Lower leg skin (tissue), 4 donors: ENCODE data around the gene SERPINA4. TPM values are rescaled to one million over a fixed set of nuclear protein-coding genes. Genes with fewer than 3 reads are reported as not detected.
A peak's percentile ranks its signal among the peaks of the same experiment; 100 is the strongest.

ENCODE experiments used
- DNase-seq, 2 donors: peaks; one replicate each; pipeline ENCODE4 v3.0.0-alpha.2; 2019; ENCODE audit warnings: low spot score in 2 of 2
- H3K4me3 ChIP-seq: fragments of 200-600 bp; sonication (generic); 2 replicates; pipeline ENCODE4 v1.5.1; 2017; ENCODE audit warnings: mild to moderate bottlenecking, low read depth; ENCODE audit not compliant: poor library complexity, severe bottlenecking
- POLR2A ChIP-seq, 2 donors: fragments of 450-650 bp; IDR thresholded peaks; one replicate each; pipeline ENCODE4 v1.6.1; 2016 to 2017; ENCODE audit warnings: antibody characterized with exemption in 2 of 2, mild to moderate bottlenecking in 1 of 2, moderate library complexity in 1 of 2
- WGBS, 2 donors: methylation state at CpG; one replicate each; pipeline ENCODE4 v1.1.5; 2018; 5-methylcytosine and 5-hydroxymethylcytosine counted together
- intact Hi-C: fragments of 100-400 bp; cut with DNase I; formaldehyde crosslinking; loops from one replicate; pipeline ENCODE4 v1.15.0; 2023; ENCODE audit warnings: low total_unique reads
- total RNA-seq, 4 donors: library from RNA; depleted of rRNA; stranded (reverse); fragments of >200 nt; gene quantifications; one replicate each; pipeline ENCODE4 v1.1.0, GENCODE V29; 2016
- TF ChIP-seq, protein P1 (sequence below), 3 donors: fragments of 450-650 bp; IDR thresholded peaks; one replicate each; pipeline ENCODE4 v1.5.1; 2016; ENCODE audit warnings: antibody characterized with exemption in 3 of 3, mild to moderate bottlenecking in 3 of 3, moderate library complexity in 2 of 3

Gene SERPINA4
- total RNA-seq, 4 donors from 2014 or later = not detected

DNA sequence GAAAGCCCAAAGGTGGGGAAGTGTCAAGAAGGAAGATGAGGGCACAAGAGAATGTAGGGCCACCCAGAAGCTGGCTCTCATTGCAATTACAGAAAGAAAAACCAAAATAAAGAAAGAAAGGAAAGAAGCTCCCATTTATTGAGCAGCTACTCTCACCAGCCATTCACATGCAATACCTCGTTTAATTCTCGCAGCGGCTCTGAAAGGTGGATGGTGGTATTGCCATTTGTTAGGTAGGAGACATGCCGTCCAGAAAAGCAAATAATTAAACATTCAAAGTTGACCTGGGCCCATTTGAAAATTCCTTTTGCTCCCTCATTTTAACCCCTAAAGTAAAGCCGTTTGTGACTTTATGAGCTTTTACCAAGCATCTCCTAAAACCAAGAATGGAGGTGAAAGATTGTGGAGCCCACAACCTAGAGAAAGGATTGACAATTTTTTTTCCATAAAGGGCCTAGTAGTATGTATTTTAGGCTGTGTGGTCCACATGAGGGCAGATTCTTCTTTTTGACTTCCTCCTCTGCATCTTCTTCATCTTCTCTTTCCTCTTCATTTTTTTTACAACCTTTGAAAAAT, 56.2 kb downstream of the SERPINA4 start:
- 88 to 92% methylated on average over 5 of the region's 5 CpGs for WGBS, 2 donors
- intact Hi-C loops = no loop called here
- peak in 1 of 2 donors; percentile 28 for DNase-seq
- no peak overlapping the region for H3K4me3 ChIP-seq
- TF ChIP-seq POLR2A (IDR thresholded peaks at IDR 0.05) = no peak
- TF ChIP-seq, protein P1, sequence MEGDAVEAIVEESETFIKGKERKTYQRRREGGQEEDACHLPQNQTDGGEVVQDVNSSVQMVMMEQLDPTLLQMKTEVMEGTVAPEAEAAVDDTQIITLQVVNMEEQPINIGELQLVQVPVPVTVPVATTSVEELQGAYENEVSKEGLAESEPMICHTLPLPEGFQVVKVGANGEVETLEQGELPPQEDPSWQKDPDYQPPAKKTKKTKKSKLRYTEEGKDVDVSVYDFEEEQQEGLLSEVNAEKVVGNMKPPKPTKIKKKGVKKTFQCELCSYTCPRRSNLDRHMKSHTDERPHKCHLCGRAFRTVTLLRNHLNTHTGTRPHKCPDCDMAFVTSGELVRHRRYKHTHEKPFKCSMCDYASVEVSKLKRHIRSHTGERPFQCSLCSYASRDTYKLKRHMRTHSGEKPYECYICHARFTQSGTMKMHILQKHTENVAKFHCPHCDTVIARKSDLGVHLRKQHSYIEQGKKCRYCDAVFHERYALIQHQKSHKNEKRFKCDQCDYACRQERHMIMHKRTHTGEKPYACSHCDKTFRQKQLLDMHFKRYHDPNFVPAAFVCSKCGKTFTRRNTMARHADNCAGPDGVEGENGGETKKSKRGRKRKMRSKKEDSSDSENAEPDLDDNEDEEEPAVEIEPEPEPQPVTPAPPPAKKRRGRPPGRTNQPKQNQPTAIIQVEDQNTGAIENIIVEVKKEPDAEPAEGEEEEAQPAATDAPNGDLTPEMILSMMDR (IDR thresholded peaks at IDR 0.05) = no peak

DNA sequence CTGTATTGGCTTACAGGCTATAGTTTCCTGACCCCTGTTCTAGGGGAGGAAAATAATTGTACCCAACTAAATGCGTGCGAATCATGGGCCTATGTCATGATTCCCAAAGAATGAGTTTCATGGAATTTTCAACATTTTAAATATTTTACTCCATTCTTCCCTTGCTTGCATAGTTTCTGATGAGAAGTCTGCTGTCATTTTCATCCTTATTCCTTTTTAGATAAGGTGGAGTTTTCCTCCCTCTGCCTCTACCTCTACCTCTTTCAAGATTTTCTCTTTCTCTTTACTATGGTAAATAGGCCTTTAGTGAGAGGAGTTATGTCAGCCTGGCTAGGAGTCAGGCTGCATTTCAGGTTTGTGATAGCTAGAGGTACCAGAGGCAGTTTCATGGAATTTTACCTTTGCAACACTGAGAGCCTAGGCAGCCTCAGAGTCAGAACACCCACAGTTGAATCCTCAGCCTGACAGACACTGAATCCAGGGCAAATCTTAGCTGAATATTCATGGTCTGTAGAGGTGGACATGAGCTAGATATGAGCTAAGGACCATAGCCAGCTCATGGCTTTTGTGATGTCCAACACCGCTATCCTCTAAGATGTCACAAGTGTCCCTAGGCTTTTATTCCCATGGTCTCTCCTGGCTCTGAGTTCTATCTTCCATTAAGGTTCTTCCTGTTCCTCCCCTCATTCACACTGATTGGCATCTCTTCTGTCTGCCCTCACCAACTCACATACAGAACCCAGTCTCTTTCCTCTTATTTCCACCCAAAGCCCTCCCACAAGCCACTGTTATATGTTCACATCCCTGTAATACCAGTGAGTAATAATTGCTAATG, 57.0 kb downstream of the SERPINA4 start:
- H3K4me3 ChIP-seq = no peak overlapping the region
- 92 to 99% methylated on average over 3 of the region's 3 CpGs for WGBS, 2 donors
- TF ChIP-seq, protein P1 (IDR thresholded peaks at IDR 0.05) = no peak
- no peak for TF ChIP-seq POLR2A (IDR thresholded peaks at IDR 0.05)
- intact Hi-C loops = no loop called here
- DNase-seq = peak in 1 of 2 donors; percentile 31

DNA sequence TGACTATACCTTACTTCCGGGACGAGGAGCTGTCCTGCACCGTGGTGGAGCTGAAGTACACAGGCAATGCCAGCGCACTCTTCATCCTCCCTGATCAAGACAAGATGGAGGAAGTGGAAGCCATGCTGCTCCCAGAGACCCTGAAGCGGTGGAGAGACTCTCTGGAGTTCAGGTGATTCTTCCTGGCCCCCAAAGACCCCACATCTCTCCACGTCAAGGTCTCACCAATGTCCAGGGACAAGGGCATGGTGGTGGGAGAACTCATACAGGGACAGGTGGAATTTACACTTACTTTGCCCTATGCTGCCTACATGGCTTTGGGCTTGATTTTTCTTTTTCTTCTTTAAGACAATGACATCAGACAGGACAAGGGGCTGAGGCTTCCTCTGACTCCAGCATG, 58.1 kb downstream of the SERPINA4 start:
- peak in 1 of 2 donors; percentile 45 for DNase-seq
- TF ChIP-seq, protein P1 (IDR thresholded peaks at IDR 0.05) = no peak
- no peak for TF ChIP-seq POLR2A (IDR thresholded peaks at IDR 0.05)
- no peak overlapping the region for H3K4me3 ChIP-seq
- intact Hi-C loops = no loop called here
- WGBS, 2 donors = 89 to 91% methylated on average over 6 of the region's 6 CpGs

Other genes with a start within 250 kb of the SERPINA4 start
- not detected for gene SERPINA6, start 238.1 kb upstream of the SERPINA4 start, total RNA-seq
- gene SERPINA2, start 194.7 kb upstream of the SERPINA4 start, total RNA-seq = not detected
- 1 to 10 TPM in 2 of 4 donors, under 1 TPM in 1, not detected in 1; 0.93 to 6.2 (median 3.9) TPM for gene SERPINA1, start 172.8 kb upstream of the SERPINA4 start, total RNA-seq
- under 1 TPM in 1 of 4 donors, not detected in 3; 0.36 TPM for gene SERPINA11, start 108.6 kb upstream of the SERPINA4 start, total RNA-seq
- 1 to 10 TPM in 3 of 4 donors, under 1 TPM in 1; 0.42 to 3.7 (median 1.5) TPM for gene SERPINA9, start 85.2 kb upstream of the SERPINA4 start, total RNA-seq
- 100 to 1,000 TPM; 345 to 790 (median 421) TPM for gene SERPINA12, start 52.0 kb upstream of the SERPINA4 start, total RNA-seq
- 1 to 10 TPM in 3 of 4 donors, under 1 TPM in 1; 0.38 to 4.1 (median 1.9) TPM for gene SERPINA5, start 20.0 kb downstream of the SERPINA4 start, total RNA-seq
- 10 to 100 TPM in 3 of 4 donors, 1 to 10 TPM in 1; 9.9 to 95.8 (median 25.7) TPM for gene SERPINA3, start 50.9 kb downstream of the SERPINA4 start, total RNA-seq
- 1 to 10 TPM in 1 of 4 donors, under 1 TPM in 1, not detected in 2; 0.52 to 1.1 TPM for gene GSC, start 208.7 kb downstream of the SERPINA4 start, total RNA-seq